IMR-90 (cell line): Measurements from ENCODE around the gene ITM2C. TPM values are rescaled to one million over a fixed set of nuclear protein-coding genes. Genes with fewer than 3 reads are reported as not detected.

ENCODE experiments used
- ATAC-seq: fragments of 200-7000 bp; cut with Tn5 transposase; 2 replicates; pipeline ENCODE4 v1.9.1; 2020; ENCODE audit warnings: low read depth, mild to moderate bottlenecking, moderate library complexity
- BruUV-seq: library from RNA; stranded (reverse); fragments of 400-500 nt; replicated peaks from 2 replicates; lab custom pipeline; 2021; lab: Mats Ljungman, UMichigan
- CTCF ChIA-PET: fragments of 300-600 bp; formaldehyde crosslinking; extraction: SDS; loops from one replicate; lab custom pipeline; 2021; ENCODE audit warnings: antibody characterized with exemption; lab: Yijun Ruan, JAX
- POLR2A ChIA-PET: fragments of 300-600 bp; sonication (Branson Sonifier 250); formaldehyde crosslinking; loops from one replicate; lab custom pipeline; 2022; ENCODE audit warnings: antibody characterized with exemption; ENCODE audit not compliant: unreplicated experiment; lab: Charles Lee
- DNase-seq: peaks from one replicate; pipeline ENCODE4 v3.0.0; 2013
- H2AFZ ChIP-seq: replicated peaks from 2 replicates; pipeline ENCODE3; 2013; ENCODE audit warnings: low read length, mild to moderate bottlenecking; ENCODE audit not compliant: poor library complexity
- H2AK5ac ChIP-seq: 2 replicates; pipeline ENCODE4 v1.6.1; 2013; ENCODE audit warnings: low read depth, low read length, inconsistent platforms
- H2AK9ac ChIP-seq: replicated peaks from 2 replicates; pipeline ENCODE3; 2013; ENCODE audit warnings: mild to moderate bottlenecking, low read depth, low read length, moderate library complexity; ENCODE audit not compliant: poor library complexity
- H2BK120ac ChIP-seq: 2 replicates; pipeline ENCODE4 v1.6.1; 2013; ENCODE audit warnings: low read depth, low read length, inconsistent platforms
- H2BK15ac ChIP-seq: 3 replicates; pipeline ENCODE4 v1.6.1; 2013; ENCODE audit warnings: low read depth, low read length, inconsistent platforms
- H2BK20ac ChIP-seq: 2 replicates; pipeline ENCODE4 v1.6.1; 2013; ENCODE audit warnings: low read depth, mild to moderate bottlenecking, inconsistent platforms, low read length, moderate library complexity
- H2BK5ac ChIP-seq: 2 replicates; pipeline ENCODE4 v1.6.1; 2013; ENCODE audit warnings: mild to moderate bottlenecking, low read depth, low read length, inconsistent platforms; ENCODE audit not compliant: poor library complexity, severe bottlenecking
- H3K14ac ChIP-seq: replicated peaks from 2 replicates; pipeline ENCODE4 v1.6.1; 2013; ENCODE audit warnings: low read depth, low read length, inconsistent platforms
- H3K18ac ChIP-seq: 2 replicates; pipeline ENCODE4 v1.6.1; 2013; ENCODE audit warnings: low read depth, low read length, control low read depth
- H3K23ac ChIP-seq: 2 replicates; pipeline ENCODE4 v1.6.1; 2013; ENCODE audit warnings: low read depth, low read length, inconsistent platforms
- H3K27ac ChIP-seq: 2 replicates; pipeline ENCODE4 v1.5.1; 2013; ENCODE audit warnings: mild to moderate bottlenecking, control low read depth, low read length; ENCODE audit not compliant: insufficient read depth
- H3K27me3 ChIP-seq: 2 replicates; pipeline ENCODE4 v1.6.1; 2013; ENCODE audit warnings: low read length; ENCODE audit not compliant: control insufficient read depth, insufficient read depth
- H3K36me3 ChIP-seq: 2 replicates; pipeline ENCODE4 v1.6.1; 2013; ENCODE audit warnings: low read length, mixed read lengths; ENCODE audit not compliant: control insufficient read depth, insufficient read depth
- H3K4ac ChIP-seq: 2 replicates; pipeline ENCODE4 v1.6.1; 2013; ENCODE audit warnings: low read depth, low read length, inconsistent platforms
- H3K4me1 ChIP-seq: 2 replicates; pipeline ENCODE4 v1.6.1; 2013; ENCODE audit warnings: low read length, mixed read lengths; ENCODE audit not compliant: control insufficient read depth, insufficient read depth
- H3K4me2 ChIP-seq: 2 replicates; pipeline ENCODE4 v1.6.1; 2013; ENCODE audit warnings: low read depth, mild to moderate bottlenecking, control low read depth, low read length, moderate library complexity
- H3K4me3 ChIP-seq: 2 replicates; pipeline ENCODE4 v1.5.1; 2013; ENCODE audit warnings: low read depth, mild to moderate bottlenecking, control low read depth, low read length, moderate library complexity; ENCODE audit not compliant: insufficient read depth
- H3K56ac ChIP-seq: 2 replicates; pipeline ENCODE4 v1.6.1; 2013; ENCODE audit warnings: low read length, inconsistent platforms; ENCODE audit not compliant: insufficient read depth; ENCODE audit errors: extremely low read depth
- H3K79me1 ChIP-seq, 2 experiments: 2 replicates each; pipeline ENCODE4 v1.6.1; 2013; ENCODE audit warnings: low read length in 2 of 2, inconsistent platforms in 1 of 2, low read depth in 1 of 2
- H3K9ac ChIP-seq: 2 replicates; pipeline ENCODE4 v1.6.1; 2013; ENCODE audit warnings: low read depth, low read length, control low read depth
- H3K9me1 ChIP-seq: 2 replicates; pipeline ENCODE4 v1.6.1; 2013; ENCODE audit warnings: low read length, inconsistent platforms; ENCODE audit not compliant: insufficient read depth
- H3K9me3 ChIP-seq: 2 replicates; pipeline ENCODE4 v1.6.1; 2013; ENCODE audit warnings: low read length; ENCODE audit not compliant: control insufficient read depth, insufficient read depth
- H4K20me1 ChIP-seq: 2 replicates; pipeline ENCODE4 v1.6.1; 2013; ENCODE audit warnings: low read length, inconsistent platforms; ENCODE audit not compliant: insufficient read depth
- H4K5ac ChIP-seq: 2 replicates; pipeline ENCODE4 v1.6.1; 2013; ENCODE audit warnings: mild to moderate bottlenecking, low read depth, low read length, control low read depth
- H4K8ac ChIP-seq, 2 experiments: 2 replicates each; pipeline ENCODE4 v1.6.1; 2013; ENCODE audit warnings: low read depth in 2 of 2, low read length in 2 of 2, control low read depth in 1 of 2, inconsistent platforms in 1 of 2
- H4K91ac ChIP-seq: 2 replicates; pipeline ENCODE4 v1.6.1; 2013; ENCODE audit warnings: low read depth, low read length, inconsistent platforms; ENCODE audit not compliant: insufficient read depth
- BHLHE40 ChIP-seq: fragments of 150-350 bp; IDR thresholded peaks from 2 replicates; pipeline ENCODE4 v1.6.1; 2016; ENCODE audit warnings: mild to moderate bottlenecking, low read depth, low read length
- CEBPB ChIP-seq: IDR thresholded peaks from 2 replicates; pipeline ENCODE4 v1.6.1; 2012; ENCODE audit warnings: low read depth, low read length, improper control_type of control experiment
- CHD1 ChIP-seq: IDR thresholded peaks from 2 replicates; pipeline ENCODE4 v1.6.1; 2012; ENCODE audit warnings: low read depth, low read length, improper control_type of control experiment
- CTCF ChIP-seq: conservative IDR thresholded peaks from 2 replicates; pipeline ENCODE4 v1.5.1; 2012; ENCODE audit warnings: mild to moderate bottlenecking, low read depth, low read length, improper control_type of control experiment
- ELK1 ChIP-seq: fragments of 150-350 bp; IDR thresholded peaks from 2 replicates; pipeline ENCODE4 v1.6.1; 2016; ENCODE audit warnings: low read depth, mild to moderate bottlenecking, low read length, moderate library complexity, borderline replicate concordance
- FOS ChIP-seq: fragments of 150-350 bp; IDR thresholded peaks from 2 replicates; pipeline ENCODE4 v1.6.1; 2016; ENCODE audit warnings: low read depth, low read length
- MAFK ChIP-seq: IDR thresholded peaks from 2 replicates; pipeline ENCODE4 v1.6.1; 2012; ENCODE audit warnings: low read depth, low read length, improper control_type of control experiment
- MAZ ChIP-seq: IDR thresholded peaks from 2 replicates; pipeline ENCODE4 v1.6.1; 2012; ENCODE audit warnings: low read depth, mild to moderate bottlenecking, low read length, improper control_type of control experiment, moderate library complexity, borderline replicate concordance
- MXI1 ChIP-seq: IDR thresholded peaks from 2 replicates; pipeline ENCODE4 v1.6.1; 2012; ENCODE audit warnings: low read depth, mild to moderate bottlenecking, low read length, moderate library complexity, borderline replicate concordance
- NFE2L2 ChIP-seq: fragments of 150-350 bp; IDR thresholded peaks from 2 replicates; pipeline ENCODE4 v1.6.1; 2016; ENCODE audit warnings: low read depth, mild to moderate bottlenecking, low read length
- POLR2A ChIP-seq: IDR thresholded peaks from 2 replicates; pipeline ENCODE4 v1.6.1; 2012; ENCODE audit warnings: mild to moderate bottlenecking, low read depth, low read length
- RAD21 ChIP-seq: IDR thresholded peaks from 2 replicates; pipeline ENCODE4 v1.6.1; 2012; ENCODE audit warnings: low read length, improper control_type of control experiment
- RCOR1 ChIP-seq: IDR thresholded peaks from 2 replicates; pipeline ENCODE4 v1.6.1; 2012; ENCODE audit warnings: mild to moderate bottlenecking, low read length, improper control_type of control experiment; ENCODE audit not compliant: insufficient replicate concordance
- USF2 ChIP-seq: fragments of 150-350 bp; IDR thresholded peaks from 2 replicates; pipeline ENCODE4 v1.6.1; 2017; ENCODE audit warnings: mild to moderate bottlenecking, antibody characterized with exemption, low read length, low read depth
- WGBS, 2 experiments: methylation state at CpG; one replicate each; pipeline versions ENCODE4 v1.1.5 to v1.1.7; 2013; ENCODE audit warnings: missing lambda C conversion rate in 2 of 2; ENCODE audit not compliant: insufficient read length in 1 of 2; ENCODE audit errors: extremely low coverage in 2 of 2; 5-methylcytosine and 5-hydroxymethylcytosine counted together
- dilution Hi-C: fragments of 300-500 bp; cut with HindIII; formaldehyde crosslinking; loops from one replicate; pipeline ENCODE4 v1.14.3; 2018; ENCODE audit warnings: low sequenced_read_pairs; ENCODE audit not compliant: unreplicated experiment
- in situ Hi-C: fragments of 300-500 bp; cut with MboI; formaldehyde crosslinking; loops from 3 replicates; pipeline ENCODE4 v1.14.3; 2019; ENCODE audit warnings: low sequenced_read_pairs, inconsistent platforms, mixed read lengths
- intact Hi-C: fragments of 100-400 bp; cut with micrococcal nuclease; formaldehyde crosslinking; loops from 2 replicates; pipeline ENCODE4 v1.10.0; 2022
- polyA plus RNA-seq, 3 experiments: library from polyadenylated mRNA; depleted of rRNA; stranded (reverse); fragments of >200 nt; gene quantifications; 2 replicates each; pipeline ENCODE4 v1.2.3, GENCODE V29; 2012; ENCODE audit warnings: low replicate concordance in 1 of 3
- total RNA-seq: library from RNA; depleted of rRNA; stranded (reverse); fragments of >200 nt; gene quantifications from 2 replicates; pipeline ENCODE4 v1.2.3, GENCODE V29; 2012

The ITM2C gene
- total and polyA plus RNA-seq, 2 of the 4 experiments (the other 2 are of a cell fraction), result 46.8 to 274 TPM

GRCh38 chr2:230821261-230821990 lies 43.3 kb upstream of the ITM2C start:
- WGBS, 2 experiments, result 64% methylated on average over 6 of the region's 18 CpGs; no CpG with 5 or more reads in 1 of the 2 experiments
- Histone ChIP-seq H3K79me1 (peaks cover 0 to 7% of the 10 kb centered on the region in 2 experiments; a peak in 2 of 4 replicates), H4K8ac (no peak overlapping the region), H3K9me3 (no peaks in the 10 kb centered on the region), H3K9me1 (no peaks in the 10 kb centered on the region), H2AK9ac (no peak overlapping the region), H3K18ac (no peak overlapping the region), H3K27me3 (peaks cover 2% of the 10 kb centered on the region; the same call in 1 of the 2 replicates), H2BK120ac (no peak overlapping the region), H4K5ac (no peak overlapping the region), H3K27ac (no peak overlapping the region), H3K36me3 (peaks cover 20% of the 10 kb centered on the region), H2BK15ac (no peak overlapping the region), H3K9ac (no peak overlapping the region), H2BK20ac (no peak overlapping the region), H2BK5ac (no peak overlapping the region), H3K4me1 (no peaks in the 10 kb centered on the region), H3K14ac (no peak overlapping the region), H4K20me1 (no peaks in the 10 kb centered on the region), H2AK5ac (no peak overlapping the region), H3K4ac (no peak overlapping the region), H2AFZ (no peak overlapping the region), H3K4me2 (no peak overlapping the region), H3K23ac (no peak overlapping the region), H3K56ac (no peak overlapping the region), H3K4me3 (no peak overlapping the region), H4K91ac (no peak overlapping the region)
- POLR2A ChIA-PET, result no interaction called here
- dilution Hi-C loops, result no loop called here
- DNase-seq (no peak), ATAC-seq (no peak)
- BruUV-seq, result no TSS peak
- CTCF ChIA-PET, result no interaction called here
- intact Hi-C loops, result no loop called here
- no peak for TF ChIP-seq RCOR1
- TF ChIP-seq CEBPB, result no peak
- no peak for TF ChIP-seq NFE2L2
- no peak for TF ChIP-seq CTCF
- no peak for TF ChIP-seq USF2
- no peak for TF ChIP-seq FOS
- no peak for TF ChIP-seq BHLHE40
- no peak for TF ChIP-seq CHD1
- no peak for TF ChIP-seq MXI1
- no peak for TF ChIP-seq MAFK
- TF ChIP-seq MAZ, result no peak
- no peak for TF ChIP-seq RAD21
- TF ChIP-seq POLR2A, result no peak
- TF ChIP-seq ELK1, result no peak
- in situ Hi-C loops, result loop anchor here (25.0 kb wide), 3 partner anchors 409 to 809 kb away; partner anchors contain the start of genes SP100 and SP110
